CD4-positive, alpha-beta T cell treated with Interleukin-17A for 1 hour (primary cell): ENCODE measurements around the gene KDM1B.

Experiments used
- DNase-seq: peaks from one replicate; pipeline ENCODE4 v3.0.0-alpha.2; 2020

The KDM1B gene

GRCh38 chr6:18264219-18264922 is 109.1 kb downstream of the KDM1B start, which contains the start of gene DEK:
Gene DEK (minus strand): TSS chr6:18264530. CDS start chr6:18263987, 543 bp downstream.
- peak; percentile 85 for DNase-seq

- DNase-seq, result no peak
These were observed 109.7 kb downstream of the KDM1B start for GRCh38 chr6:18264923-18265377.

- DNase-seq, result no peak
These were observed 110.7 kb downstream of the KDM1B start for GRCh38 chr6:18265787-18266522.

- DNase-seq, result no peak
These were observed 111.3 kb downstream of the KDM1B start for GRCh38 chr6:18266523-18266912.

GRCh38 chr6:18268066-18268465 is 112.8 kb downstream of the KDM1B start:
- no peak for DNase-seq

- DNase-seq, result peak; percentile 48
These were observed 114.0 kb downstream of the KDM1B start for GRCh38 chr6:18269253-18269652.

GRCh38 chr6:18269717-18270116 is 114.5 kb downstream of the KDM1B start:
- DNase-seq, result no peak

- no peak for DNase-seq
These were observed 115.0 kb downstream of the KDM1B start for GRCh38 chr6:18270216-18270615.
